Right atrium auricular region (tissue), 2 donors: Measurements from ENCODE around the gene UBE2Q2. TPM values are rescaled to one million over a fixed set of nuclear protein-coding genes. Genes with fewer than 3 reads are reported as not detected.

ENCODE experiments used
- DNase-seq: peaks from one replicate; pipeline ENCODE4 v3.0.0-alpha.2; 2019; ENCODE audit warnings: low spot score
- H3K27ac ChIP-seq, 2 donors: fragments of 200-600 bp; sonication (generic); 1 replicate in 1 of 2; 2 replicates in 1 of 2; pipeline ENCODE4 v1.5.1; 2016 to 2019
- H3K27me3 ChIP-seq, 2 donors: fragments of 200-600 bp; sonication (generic); one replicate each; pipeline versions ENCODE4 v1.5.1 to v1.6.0; 2017 to 2019
- H3K36me3 ChIP-seq: fragments of 200-600 bp; sonication (generic); one replicate; pipeline ENCODE4 v1.5.1; 2016
- H3K4me1 ChIP-seq, 2 donors: fragments of 200-600 bp; sonication (generic); one replicate each; pipeline versions ENCODE4 v1.5.1 to v1.6.0; 2017 to 2019
- H3K4me3 ChIP-seq, 2 donors: fragments of 200-600 bp; sonication (generic); 1 replicate in 1 of 2; 2 replicates in 1 of 2; pipeline ENCODE4 v1.5.1; 2017 to 2019; ENCODE audit warnings: mild to moderate bottlenecking in 1 of 2, moderate library complexity in 1 of 2
- H3K9me3 ChIP-seq, 2 donors: fragments of 200-600 bp; sonication (generic); one replicate each; pipeline ENCODE4 v1.5.1; 2019
- total RNA-seq, 2 donors: library from RNA; depleted of rRNA; stranded (reverse); fragments of >200 nt; gene quantifications; one replicate each; pipeline ENCODE4 v1.1.0, GENCODE V29; 2016
- TF ChIP-seq, protein P1 (sequence below), 2 donors: fragments of 200-600 bp; sonication (generic); IDR thresholded peaks; one replicate each; pipeline ENCODE4 v1.5.1; 2019; ENCODE audit warnings: antibody characterized with exemption in 2 of 2

The UBE2Q2 gene
- total RNA-seq, 2 donors from 2014 or later = 19.3 to 30.4 TPM

DNA sequence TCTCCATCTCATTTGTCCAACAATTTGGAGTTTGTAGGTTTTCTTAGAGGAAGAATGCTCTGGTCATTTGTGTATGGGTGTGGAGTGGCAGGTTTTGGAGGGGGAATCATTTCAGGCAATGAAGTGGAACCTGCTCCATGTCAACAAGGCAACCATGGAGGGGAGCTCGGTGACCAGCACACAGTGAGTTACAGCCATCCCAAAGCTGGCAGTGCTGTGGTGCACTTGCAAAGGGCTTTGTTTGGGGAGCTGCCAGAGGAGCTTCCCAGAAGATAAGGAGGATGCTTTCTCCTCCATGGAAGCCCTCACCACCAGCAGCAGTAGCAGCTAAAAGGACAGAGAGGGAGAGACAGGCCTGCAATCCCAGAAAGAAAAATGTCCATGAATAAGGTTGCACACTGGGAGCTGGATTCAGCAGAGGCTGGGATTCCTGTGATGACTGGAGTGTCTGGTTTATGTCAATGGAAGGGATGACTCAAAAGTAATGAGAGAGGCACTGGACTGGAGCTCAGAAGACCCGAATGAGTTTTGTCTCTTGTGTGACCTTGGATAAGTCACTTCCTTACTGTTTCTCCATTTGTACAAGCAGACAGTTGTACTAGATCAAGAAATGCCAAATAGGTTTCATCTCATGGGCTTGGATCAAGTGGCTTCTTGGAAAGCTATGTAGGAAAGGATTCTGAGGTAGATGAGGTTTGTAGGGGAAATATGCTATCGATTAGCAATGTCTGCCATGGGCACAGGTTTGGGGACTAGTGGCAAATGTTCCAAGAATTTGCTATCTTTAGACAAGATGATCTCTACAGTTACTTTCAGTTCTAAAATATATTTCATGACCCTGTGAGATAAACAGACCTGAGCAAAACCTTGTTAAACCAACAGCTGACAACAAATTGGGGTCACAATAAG, 27.2 kb upstream of the UBE2Q2 start:
- no peaks in the 10 kb centered on the region for H3K4me1 ChIP-seq
- no peaks in the 10 kb centered on the region for H3K27me3 ChIP-seq
- H3K36me3 ChIP-seq = no peaks in the 10 kb centered on the region
- H3K27ac ChIP-seq = no peak overlapping the region
- no peak for DNase-seq
- H3K4me3 ChIP-seq = no peak overlapping the region
- TF ChIP-seq, protein P1, sequence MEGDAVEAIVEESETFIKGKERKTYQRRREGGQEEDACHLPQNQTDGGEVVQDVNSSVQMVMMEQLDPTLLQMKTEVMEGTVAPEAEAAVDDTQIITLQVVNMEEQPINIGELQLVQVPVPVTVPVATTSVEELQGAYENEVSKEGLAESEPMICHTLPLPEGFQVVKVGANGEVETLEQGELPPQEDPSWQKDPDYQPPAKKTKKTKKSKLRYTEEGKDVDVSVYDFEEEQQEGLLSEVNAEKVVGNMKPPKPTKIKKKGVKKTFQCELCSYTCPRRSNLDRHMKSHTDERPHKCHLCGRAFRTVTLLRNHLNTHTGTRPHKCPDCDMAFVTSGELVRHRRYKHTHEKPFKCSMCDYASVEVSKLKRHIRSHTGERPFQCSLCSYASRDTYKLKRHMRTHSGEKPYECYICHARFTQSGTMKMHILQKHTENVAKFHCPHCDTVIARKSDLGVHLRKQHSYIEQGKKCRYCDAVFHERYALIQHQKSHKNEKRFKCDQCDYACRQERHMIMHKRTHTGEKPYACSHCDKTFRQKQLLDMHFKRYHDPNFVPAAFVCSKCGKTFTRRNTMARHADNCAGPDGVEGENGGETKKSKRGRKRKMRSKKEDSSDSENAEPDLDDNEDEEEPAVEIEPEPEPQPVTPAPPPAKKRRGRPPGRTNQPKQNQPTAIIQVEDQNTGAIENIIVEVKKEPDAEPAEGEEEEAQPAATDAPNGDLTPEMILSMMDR (IDR thresholded peaks at IDR 0.05) = no peak
- H3K9me3 ChIP-seq = no peaks in the 10 kb centered on the region

DNA sequence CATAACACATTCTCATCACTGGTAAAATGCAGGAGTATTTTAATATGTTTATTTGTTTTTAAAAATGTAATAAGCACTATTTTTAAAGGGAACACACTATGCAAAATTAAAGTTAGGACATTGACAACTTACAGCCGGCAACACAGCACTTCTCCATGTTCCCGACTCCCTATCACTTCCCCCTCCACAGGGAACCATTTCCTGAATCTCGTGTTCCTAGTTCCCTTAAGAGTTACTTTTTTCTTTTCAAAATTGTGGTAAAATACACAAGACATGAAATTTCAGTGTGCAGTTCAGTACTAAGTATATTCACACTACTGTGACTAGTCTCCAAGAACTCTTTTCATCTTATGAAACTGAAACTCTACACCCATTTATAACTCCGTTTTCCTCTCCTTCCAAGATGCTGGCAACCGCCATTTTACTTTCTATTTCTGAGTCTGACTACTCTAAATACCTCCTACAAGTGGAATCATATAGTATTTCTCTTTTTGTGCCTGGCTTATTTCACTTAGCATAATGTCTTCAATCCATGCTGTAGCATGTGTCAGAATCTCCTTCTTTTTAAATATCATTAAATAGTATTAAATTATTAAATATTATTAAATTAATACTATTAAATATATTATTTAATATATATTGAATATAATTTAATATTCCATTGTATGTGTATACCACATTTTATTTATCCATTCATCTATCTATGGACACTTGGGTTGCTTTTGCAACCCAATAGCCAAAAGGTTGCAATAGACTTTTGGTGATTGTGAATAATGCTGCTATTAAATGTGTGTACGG, 25.9 kb upstream of the UBE2Q2 start:
- TF ChIP-seq, protein P1 (IDR thresholded peaks at IDR 0.05) = no peak
- no peaks in the 10 kb centered on the region for H3K27me3 ChIP-seq
- no peaks in the 10 kb centered on the region for H3K4me1 ChIP-seq
- H3K36me3 ChIP-seq = no peaks in the 10 kb centered on the region
- no peak overlapping the region for H3K27ac ChIP-seq
- no peak for DNase-seq
- no peaks in the 10 kb centered on the region for H3K9me3 ChIP-seq
- H3K4me3 ChIP-seq = peak overlapping the region in 1 of 2 donors; percentile 18

DNA sequence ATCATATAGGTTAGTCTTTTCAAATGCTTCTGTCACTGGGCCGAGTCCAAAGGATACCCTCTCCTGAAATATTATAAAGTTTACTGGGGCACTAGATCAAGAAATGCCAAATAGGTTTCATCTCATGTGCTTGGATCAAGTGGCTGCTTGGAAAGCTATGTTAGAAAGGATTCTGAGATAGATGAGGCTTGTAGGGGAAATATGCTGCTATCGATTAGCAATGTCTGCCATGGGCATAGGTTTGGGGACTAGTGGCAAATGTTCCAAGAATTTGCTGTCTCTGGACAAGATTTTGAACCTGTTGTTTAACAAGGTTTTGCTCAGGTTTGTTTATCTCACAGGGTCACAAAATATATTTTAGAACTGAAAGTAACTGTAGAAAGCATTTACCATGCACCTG, 23.0 kb upstream of the UBE2Q2 start:
- H3K4me3 ChIP-seq = no peak overlapping the region
- H3K4me1 ChIP-seq = no peaks in the 10 kb centered on the region
- DNase-seq = no peak
- no peaks in the 10 kb centered on the region for H3K27me3 ChIP-seq
- no peak overlapping the region for H3K27ac ChIP-seq
- TF ChIP-seq, protein P1 (IDR thresholded peaks at IDR 0.05) = no peak
- H3K36me3 ChIP-seq = no peaks in the 10 kb centered on the region
- no peaks in the 10 kb centered on the region for H3K9me3 ChIP-seq

DNA sequence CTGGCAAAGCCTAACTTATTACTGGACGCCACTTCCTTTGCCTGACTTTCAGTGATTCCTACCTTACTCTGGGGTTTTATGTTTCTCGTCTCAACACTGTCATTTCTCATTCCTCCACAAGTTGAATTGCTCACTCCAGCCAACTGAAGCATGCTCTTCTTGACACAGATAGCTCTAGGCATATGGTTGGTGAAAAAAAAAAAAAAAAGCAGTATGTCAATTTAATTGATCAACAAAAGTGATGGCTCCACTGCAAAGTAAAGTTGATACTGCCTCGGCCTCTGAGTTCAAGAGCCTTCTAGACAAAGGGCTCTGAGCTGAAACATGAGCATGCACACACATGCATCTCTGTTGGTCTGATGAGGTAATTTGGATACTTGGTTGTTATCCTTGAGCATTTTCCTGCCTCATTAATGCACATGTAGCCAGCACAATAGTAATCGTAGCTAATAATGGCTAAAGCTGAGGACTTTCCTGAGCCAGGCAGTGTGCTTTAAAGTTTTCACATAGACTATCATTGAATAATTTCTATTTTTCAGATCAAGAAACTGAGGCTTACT, 21.4 kb upstream of the UBE2Q2 start:
- no peaks in the 10 kb centered on the region for H3K9me3 ChIP-seq
- no peak overlapping the region for H3K4me3 ChIP-seq
- TF ChIP-seq, protein P1 (IDR thresholded peaks at IDR 0.05) = no peak
- H3K27me3 ChIP-seq = no peaks in the 10 kb centered on the region
- H3K36me3 ChIP-seq = no peaks in the 10 kb centered on the region
- H3K27ac ChIP-seq = no peak overlapping the region
- DNase-seq = no peak
- H3K4me1 ChIP-seq = no peaks in the 10 kb centered on the region

DNA sequence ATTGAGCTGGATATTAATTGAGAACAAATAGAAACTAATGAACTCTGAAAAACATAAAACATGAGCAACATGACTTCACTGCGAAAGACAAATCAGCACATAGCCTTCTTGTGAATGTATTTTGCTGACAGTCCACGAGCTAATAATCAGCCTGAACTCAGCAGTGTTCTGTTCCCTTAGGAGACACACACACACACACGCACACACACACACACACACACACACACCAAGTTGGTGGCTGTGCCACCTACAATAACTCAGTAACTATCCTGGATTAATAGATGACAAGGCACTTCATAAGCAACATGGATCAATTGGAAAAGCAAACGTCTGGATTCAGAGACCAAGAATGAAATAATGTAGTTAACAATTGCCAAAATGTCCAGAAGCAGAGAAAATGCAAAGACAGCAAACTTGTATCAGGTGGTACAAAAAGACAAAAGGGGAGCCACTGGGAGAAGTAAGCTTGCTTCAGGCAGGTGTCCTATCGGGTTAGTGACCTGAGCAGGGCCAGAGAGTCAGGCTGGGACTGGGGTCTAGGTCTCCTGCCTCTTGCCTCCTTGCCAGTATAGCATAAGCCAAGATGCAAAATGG, 20.5 kb upstream of the UBE2Q2 start:
- Histone ChIP-seq H3K36me3 (no peaks in the 10 kb centered on the region), H3K4me3 (no peak overlapping the region), H3K4me1 (no peaks in the 10 kb centered on the region), H3K27me3 (no peaks in the 10 kb centered on the region), H3K27ac (no peak overlapping the region), H3K9me3 (no peaks in the 10 kb centered on the region)
- DNase-seq = no peak
- TF ChIP-seq, protein P1 (IDR thresholded peaks at IDR 0.05) = no peak
